Measurements from ENCODE around the gene NELL1.

The NELL1 gene

DNA sequence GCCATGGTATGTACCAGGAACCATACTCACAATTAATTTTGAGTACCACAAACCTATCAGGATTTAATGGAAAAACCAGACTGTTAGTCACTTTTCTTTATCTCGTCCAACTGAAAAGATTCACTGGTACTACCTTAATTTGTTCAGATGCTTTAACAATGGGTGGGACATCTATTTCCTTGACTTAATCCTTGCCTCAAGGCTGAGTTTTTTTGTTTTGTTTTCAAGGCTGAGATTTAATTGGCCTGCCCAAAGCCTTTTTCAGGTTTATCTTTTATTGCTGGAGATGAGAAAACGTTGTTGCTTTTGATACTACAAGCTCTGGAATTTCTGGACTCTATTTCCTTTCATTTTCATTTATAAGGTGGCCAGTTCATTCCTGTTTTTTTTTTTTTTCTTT lies 50.4 kb downstream of the NELL1 start:
- no peak for DNase-seq (ENCODE audit: extremely low read depth, insufficient read length)
- Histone ChIP-seq H3K27me3 (replicated peaks; ENCODE audit: control insufficient read depth, insufficient read depth, low read length) (no peaks in the 10 kb centered on the region), H3K4me3 (replicated peaks; ENCODE audit: low read depth, low read length) (no peak overlapping the region), H3K36me3 (ENCODE audit: control insufficient read depth, insufficient read depth, low read length) (no peaks in the 10 kb centered on the region)
- no peak for TF ChIP-seq CTCF (IDR thresholded peaks at IDR 0.05; ENCODE audit: insufficient read depth, low read length, poor library complexity, severe bottlenecking)

- Histone ChIP-seq H3K27me3 (replicated peaks; ENCODE audit: control insufficient read depth, insufficient read depth, low read length) (no peaks in the 10 kb centered on the region), H3K4me3 (replicated peaks; ENCODE audit: low read depth, low read length) (no peak overlapping the region), H3K36me3 (ENCODE audit: control insufficient read depth, insufficient read depth, low read length) (no peaks in the 10 kb centered on the region)
- TF ChIP-seq CTCF (IDR thresholded peaks at IDR 0.05; ENCODE audit: insufficient read depth, low read length, poor library complexity, severe bottlenecking), result no peak
- no peak for DNase-seq (ENCODE audit: extremely low read depth, insufficient read length)
These were observed 54.0 kb downstream of the NELL1 start for GRCh38 chr11:20723366-20723765.

GRCh38 chr11:20729597-20730105 lies 60.3 kb downstream of the NELL1 start:
- no peaks in the 10 kb centered on the region for H3K36me3 ChIP-seq (ENCODE audit: control insufficient read depth, insufficient read depth, low read length)
- no peak for TF ChIP-seq CTCF (IDR thresholded peaks at IDR 0.05; ENCODE audit: insufficient read depth, low read length, poor library complexity, severe bottlenecking)
- H3K27me3 ChIP-seq (replicated peaks; ENCODE audit: control insufficient read depth, insufficient read depth, low read length), result no peaks in the 10 kb centered on the region
- no peak overlapping the region for H3K4me3 ChIP-seq (replicated peaks; ENCODE audit: low read depth, low read length)
- no peak for DNase-seq (ENCODE audit: extremely low read depth, insufficient read length)

- no peaks in the 10 kb centered on the region for H3K27me3 ChIP-seq (replicated peaks; ENCODE audit: control insufficient read depth, insufficient read depth, low read length)
- no peak for TF ChIP-seq CTCF (IDR thresholded peaks at IDR 0.05; ENCODE audit: insufficient read depth, low read length, poor library complexity, severe bottlenecking)
- no peak for DNase-seq (ENCODE audit: extremely low read depth, insufficient read length)
- H3K4me3 ChIP-seq (replicated peaks; ENCODE audit: low read depth, low read length), result no peak overlapping the region
- H3K36me3 ChIP-seq (ENCODE audit: control insufficient read depth, insufficient read depth, low read length), result no peaks in the 10 kb centered on the region
These were observed 62.4 kb downstream of the NELL1 start for GRCh38 chr11:20731676-20732215.

DNA sequence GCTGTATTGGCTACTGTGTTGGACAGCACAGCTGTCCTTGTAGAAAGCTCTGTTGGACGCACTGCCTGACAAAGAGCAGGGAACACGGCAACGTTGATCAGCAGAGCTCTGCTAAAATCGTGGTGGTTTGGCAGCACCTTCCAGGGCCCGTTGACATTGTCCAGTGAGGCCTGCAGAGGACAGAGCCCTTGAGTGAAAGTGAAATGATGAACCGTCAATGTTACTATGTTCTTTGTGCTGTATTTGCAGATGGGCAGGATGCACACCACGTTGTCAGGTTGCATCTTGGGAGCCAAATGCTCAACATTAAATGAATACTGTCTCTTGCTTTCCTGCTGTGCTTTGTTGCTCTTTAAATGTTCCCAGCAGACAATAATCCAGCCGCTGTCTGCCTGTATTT lies 69.7 kb downstream of the NELL1 start:
- no peaks in the 10 kb centered on the region for H3K27me3 ChIP-seq (replicated peaks; ENCODE audit: control insufficient read depth, insufficient read depth, low read length)
- no peak for DNase-seq (ENCODE audit: extremely low read depth, insufficient read length)
- no peaks in the 10 kb centered on the region for H3K36me3 ChIP-seq (ENCODE audit: control insufficient read depth, insufficient read depth, low read length)
- TF ChIP-seq CTCF (IDR thresholded peaks at IDR 0.05; ENCODE audit: insufficient read depth, low read length, poor library complexity, severe bottlenecking), result no peak
- H3K4me3 ChIP-seq (replicated peaks; ENCODE audit: low read depth, low read length), result no peak overlapping the region

- Histone ChIP-seq H3K36me3 (ENCODE audit: control insufficient read depth, insufficient read depth, low read length) (no peaks in the 10 kb centered on the region), H3K27me3 (replicated peaks; ENCODE audit: control insufficient read depth, insufficient read depth, low read length) (no peaks in the 10 kb centered on the region), H3K4me3 (replicated peaks; ENCODE audit: low read depth, low read length) (no peak overlapping the region)
- DNase-seq (ENCODE audit: extremely low read depth, insufficient read length), result no peak
- TF ChIP-seq CTCF (IDR thresholded peaks at IDR 0.05; ENCODE audit: insufficient read depth, low read length, poor library complexity, severe bottlenecking), result no peak
These were observed 70.2 kb downstream of the NELL1 start for GRCh38 chr11:20739577-20739976.

Data from GM06990 (cell line).